ENCODE measurements around the gene CARMIL3.
"Not testable (repeated sequence)": the region's sequence is repeated elsewhere in the genome, so short reads cannot be mapped to it uniquely, and the experiment has no call there.

The CARMIL3 gene

DNA sequence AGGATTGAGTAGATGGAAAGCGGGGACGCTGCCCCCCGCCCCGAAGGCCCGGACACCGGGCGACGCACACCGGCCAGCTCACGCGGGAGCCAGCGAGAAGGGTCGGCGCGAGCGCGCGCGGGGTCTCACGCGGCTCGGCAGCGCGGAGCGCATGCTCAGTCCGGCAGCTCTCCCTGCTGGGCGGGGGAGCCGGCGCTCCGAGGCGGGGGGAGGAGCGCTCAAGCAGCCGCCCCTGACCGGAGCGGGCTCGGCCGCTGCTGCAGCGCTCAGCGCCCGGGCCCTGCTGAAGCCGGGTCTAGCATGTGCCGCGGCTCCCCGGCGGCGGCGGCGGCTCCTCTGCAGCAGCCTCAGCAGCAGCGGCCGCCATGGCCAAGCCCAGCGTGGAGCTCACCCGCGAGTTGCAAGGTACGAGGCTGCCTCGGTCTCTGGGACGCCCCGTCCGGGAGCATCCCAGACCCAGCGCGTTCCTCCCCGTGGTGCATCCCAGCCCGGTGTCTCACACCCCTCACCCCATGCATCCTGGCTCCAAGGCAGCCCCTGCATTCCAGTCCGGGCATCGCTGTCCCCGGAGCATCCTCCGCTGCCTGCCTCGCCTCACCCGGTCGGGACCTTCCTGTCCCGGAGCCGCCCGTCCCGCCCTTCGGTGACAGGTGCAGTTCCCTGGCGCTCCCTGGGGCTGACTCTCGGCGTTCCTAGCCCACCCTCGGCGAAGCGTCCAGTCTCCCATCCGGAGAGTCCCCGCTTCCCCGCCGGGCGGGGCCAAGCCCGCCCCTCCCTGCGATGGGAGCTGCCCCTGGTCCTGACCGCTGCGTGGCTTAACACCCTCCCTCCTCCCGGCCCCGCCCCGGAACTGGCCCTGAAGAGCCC, at the start of gene CARMIL3:
CARMIL3 (plus strand) TSS at position 221 of the 867 bp plus-strand sequence; CDS start at position 366, 145 bp downstream.
- peak; percentile 79 for DNase-seq (ENCODE audit: low read depth)
- no peak for TF ChIP-seq CTCF (IDR thresholded peaks at IDR 0.05; ENCODE audit: insufficient read depth, low read depth, low read length, missing control alignments)
- H3K4me3 ChIP-seq (ENCODE audit: low read depth, low read length) = peak within 1 kb of the TSS; percentile 64

DNA sequence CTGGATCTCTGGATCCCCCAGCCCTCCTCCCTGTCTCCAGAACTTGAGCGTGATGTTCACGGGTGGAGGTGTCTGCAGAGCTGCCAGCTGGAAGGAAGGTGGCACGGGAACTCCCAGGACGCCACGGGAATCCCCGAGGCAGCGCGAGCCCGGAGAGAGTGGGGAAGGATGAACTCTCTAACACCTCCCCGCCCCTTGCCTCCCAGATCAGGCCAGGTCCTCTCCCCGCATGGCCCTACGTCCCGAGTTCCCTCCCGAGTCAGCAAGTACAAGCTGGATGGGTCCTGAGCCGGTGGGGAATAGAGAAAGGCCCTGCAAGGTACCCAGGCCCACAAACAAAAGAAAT, 45.4 kb upstream of the CARMIL3 start:
- peak overlapping the region; percentile 53 for H3K4me3 ChIP-seq (ENCODE audit: low read depth, low read length)
- not testable (repeated sequence) for DNase-seq (ENCODE audit: low read depth)

- peak; percentile 33 for DNase-seq (ENCODE audit: low read depth)
- peak overlapping the region; percentile 53 for H3K4me3 ChIP-seq (ENCODE audit: low read depth, low read length)
These were observed 44.8 kb upstream of the CARMIL3 start for GRCh38 chr14:24006817-24007652.

GRCh38 chr14:24011051-24011450, 40.8 kb upstream of the CARMIL3 start:
- TF ChIP-seq CTCF (IDR thresholded peaks at IDR 0.05; ENCODE audit: insufficient read depth, low read depth, low read length, missing control alignments) = no peak
- H3K4me3 ChIP-seq (ENCODE audit: low read depth, low read length) = no peak overlapping the region
- DNase-seq (ENCODE audit: low read depth) = no peak

DNA sequence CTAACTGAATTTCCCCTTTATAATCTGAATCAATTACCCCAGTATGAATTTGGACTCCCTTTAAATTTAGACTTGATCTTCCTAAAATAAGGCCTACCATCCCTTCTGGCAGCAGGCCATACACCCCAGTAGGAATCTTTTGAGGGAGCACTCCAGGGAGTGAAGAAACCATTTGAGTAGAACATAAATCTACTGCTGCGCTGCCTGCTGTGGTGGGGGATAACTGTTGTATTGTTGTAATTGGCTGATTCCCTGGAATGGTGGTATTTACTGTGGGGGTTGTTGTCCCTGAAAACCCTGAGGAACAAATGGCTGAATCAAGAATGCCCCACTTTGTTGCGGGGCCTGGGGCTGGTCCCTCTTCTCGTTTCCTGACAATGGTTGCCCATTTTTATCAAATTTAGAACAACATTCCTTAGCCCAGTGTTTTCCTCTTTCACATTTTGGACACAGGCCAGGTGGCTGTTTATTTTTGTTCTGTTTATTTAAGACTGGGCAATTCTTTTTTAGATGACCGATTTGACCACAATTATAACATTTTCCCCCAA, 39.0 kb upstream of the CARMIL3 start:
- not testable (repeated sequence) for H3K4me3 ChIP-seq (ENCODE audit: low read depth, low read length); DNase-seq (ENCODE audit: low read depth)

DNA sequence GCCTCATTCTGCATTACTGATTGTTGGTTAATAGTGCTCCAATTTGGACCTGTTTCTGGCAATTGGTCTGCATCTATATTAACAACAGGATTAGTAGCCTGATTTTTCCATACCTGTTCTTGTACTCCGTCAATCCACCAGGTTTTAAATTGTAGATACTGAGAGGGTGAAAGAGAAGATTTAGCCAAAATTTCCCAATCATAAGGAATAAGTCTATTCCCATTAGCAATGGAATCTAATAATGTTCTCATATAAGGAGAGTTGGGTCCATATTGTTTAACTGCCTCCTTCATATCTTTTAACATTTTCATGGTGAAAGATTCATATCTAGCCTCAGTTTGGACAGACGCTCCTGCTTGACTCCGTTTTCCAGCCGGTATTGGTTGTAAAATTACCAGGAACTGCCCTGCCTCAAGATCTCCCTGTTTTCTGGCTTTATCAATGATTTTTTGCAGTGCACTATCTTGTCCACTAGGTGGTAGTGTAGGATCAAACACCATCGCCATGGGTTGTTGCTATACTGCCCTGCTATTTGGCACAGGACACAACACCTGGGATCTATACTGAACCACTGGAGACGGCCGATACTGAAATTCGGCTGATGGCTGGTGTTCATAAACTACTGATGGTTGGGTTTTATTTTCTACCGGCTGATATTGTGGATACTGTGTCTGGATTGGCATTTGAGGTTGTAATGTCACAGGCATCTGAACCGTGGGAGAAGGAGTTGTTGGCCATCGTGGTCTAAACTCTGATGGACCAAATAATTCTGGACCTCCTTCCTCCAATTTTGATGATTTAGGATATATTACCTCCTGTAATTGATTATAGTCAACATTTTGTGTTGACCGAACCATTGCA, 37.9 kb upstream of the CARMIL3 start:
- peak; percentile 80 for DNase-seq (ENCODE audit: low read depth)
- no peak overlapping the region for H3K4me3 ChIP-seq (ENCODE audit: low read depth, low read length)
- peak; percentile 87 for TF ChIP-seq CTCF (IDR thresholded peaks at IDR 0.05; ENCODE audit: insufficient read depth, low read depth, low read length, missing control alignments)

DNA sequence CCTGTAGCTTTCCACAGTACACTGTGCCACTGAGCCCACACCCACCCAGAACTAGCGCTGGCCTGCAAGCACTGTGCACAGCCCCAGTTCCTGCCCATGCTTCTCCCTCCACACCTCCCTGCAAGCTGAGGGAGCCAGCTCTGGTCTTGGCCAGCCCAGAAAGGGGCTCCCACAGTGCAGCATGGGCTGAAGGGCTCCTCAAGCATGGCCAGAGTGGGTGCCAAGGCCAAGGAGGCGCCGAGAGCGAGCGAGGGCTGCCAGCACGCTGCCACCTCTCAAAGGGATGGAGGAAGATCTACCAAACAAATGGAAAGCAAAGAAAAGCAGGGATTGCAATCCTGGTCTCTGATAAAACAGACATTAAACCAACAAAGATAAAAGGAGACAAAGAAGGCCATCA, 36.1 kb upstream of the CARMIL3 start:
- DNase-seq (ENCODE audit: low read depth); H3K4me3 ChIP-seq (ENCODE audit: low read depth, low read length): not testable (repeated sequence)

- DNase-seq (ENCODE audit: low read depth); H3K4me3 ChIP-seq (ENCODE audit: low read depth, low read length): not testable (repeated sequence)
These were observed 32.8 kb upstream of the CARMIL3 start for GRCh38 chr14:24018978-24019377.

DNA sequence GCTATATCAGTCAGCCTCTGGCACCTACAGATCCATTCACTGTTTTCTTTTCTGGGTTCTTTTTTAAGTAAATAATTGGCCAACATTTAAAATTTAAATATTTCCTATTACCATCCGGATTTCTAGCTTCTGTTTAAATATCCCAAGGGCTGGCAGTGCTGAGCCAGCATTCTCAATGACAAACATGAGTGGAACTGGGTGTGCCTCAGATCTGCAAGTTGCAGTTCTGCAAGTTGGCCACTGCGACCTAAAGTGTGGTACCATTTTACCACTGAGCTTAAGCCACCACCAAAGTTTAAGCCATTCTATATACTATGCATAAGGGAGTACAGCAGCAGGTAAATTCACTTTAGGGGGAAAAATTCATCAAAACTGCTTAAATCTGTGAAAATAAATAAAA, 31.9 kb upstream of the CARMIL3 start:
- not testable (repeated sequence) for DNase-seq (ENCODE audit: low read depth); H3K4me3 ChIP-seq (ENCODE audit: low read depth, low read length)
- TF ChIP-seq CTCF (IDR thresholded peaks at IDR 0.05; ENCODE audit: insufficient read depth, low read depth, low read length, missing control alignments) = peak; percentile 9

DNA sequence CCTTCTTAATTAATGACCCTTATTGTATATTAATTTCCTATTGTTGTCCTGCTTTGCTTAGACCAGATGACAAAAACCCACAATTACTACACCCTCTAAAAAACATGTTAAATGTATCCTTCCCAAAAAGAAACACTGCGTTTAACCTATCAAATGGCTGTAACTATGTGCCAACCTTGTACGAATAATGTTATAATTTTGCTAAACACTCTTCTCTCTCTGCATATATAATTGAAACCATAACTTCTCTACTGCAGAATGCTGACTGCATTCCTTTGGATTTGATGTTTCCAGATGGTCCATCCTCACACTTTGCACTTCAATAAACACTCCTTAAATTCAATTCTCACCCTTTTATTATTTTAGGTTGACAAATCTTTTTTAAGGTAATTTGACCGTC, 31.3 kb upstream of the CARMIL3 start:
- not testable (repeated sequence) for DNase-seq (ENCODE audit: low read depth); H3K4me3 ChIP-seq (ENCODE audit: low read depth, low read length)

GRCh38 chr14:24024939-24025418, 26.8 kb upstream of the CARMIL3 start:
- not testable (repeated sequence) for H3K4me3 ChIP-seq (ENCODE audit: low read depth, low read length)

GRCh38 chr14:24029687-24030086, 22.1 kb upstream of the CARMIL3 start:
- not testable (repeated sequence) for H3K4me3 ChIP-seq (ENCODE audit: low read depth, low read length); DNase-seq (ENCODE audit: low read depth)

More at GRCh38 chr14:24024939-24025418, 26.8 kb upstream of the CARMIL3 start:
- DNase-seq (ENCODE audit: low read depth) = not testable (repeated sequence)

Data from GM12865 (cell line).